Thyroid gland (tissue), 4 donors: ENCODE data around the gene TMF1.
A peak's percentile ranks its signal among the peaks of the same experiment; 100 is the strongest.

ENCODE experiments used
- POLR2A ChIP-seq, 2 donors: fragments of 450-650 bp; IDR thresholded peaks; one replicate each; pipeline ENCODE4 v1.6.1; 2017; ENCODE audit warnings: antibody characterized with exemption in 2 of 2, mild to moderate bottlenecking in 2 of 2, moderate library complexity in 1 of 2
- TF ChIP-seq, protein P1 (sequence below), 6 experiments: fragments of 200-600 bp in 3 of 6; fragments of 450-650 bp in 3 of 6; sonication (generic) in 3 of 6; IDR thresholded peaks; one replicate each; pipeline ENCODE4 v1.5.1; 2016 to 2019; ENCODE audit warnings: antibody characterized with exemption in 6 of 6, mild to moderate bottlenecking in 2 of 6, inconsistent platforms in 1 of 6, moderate library complexity in 1 of 6

DNA sequence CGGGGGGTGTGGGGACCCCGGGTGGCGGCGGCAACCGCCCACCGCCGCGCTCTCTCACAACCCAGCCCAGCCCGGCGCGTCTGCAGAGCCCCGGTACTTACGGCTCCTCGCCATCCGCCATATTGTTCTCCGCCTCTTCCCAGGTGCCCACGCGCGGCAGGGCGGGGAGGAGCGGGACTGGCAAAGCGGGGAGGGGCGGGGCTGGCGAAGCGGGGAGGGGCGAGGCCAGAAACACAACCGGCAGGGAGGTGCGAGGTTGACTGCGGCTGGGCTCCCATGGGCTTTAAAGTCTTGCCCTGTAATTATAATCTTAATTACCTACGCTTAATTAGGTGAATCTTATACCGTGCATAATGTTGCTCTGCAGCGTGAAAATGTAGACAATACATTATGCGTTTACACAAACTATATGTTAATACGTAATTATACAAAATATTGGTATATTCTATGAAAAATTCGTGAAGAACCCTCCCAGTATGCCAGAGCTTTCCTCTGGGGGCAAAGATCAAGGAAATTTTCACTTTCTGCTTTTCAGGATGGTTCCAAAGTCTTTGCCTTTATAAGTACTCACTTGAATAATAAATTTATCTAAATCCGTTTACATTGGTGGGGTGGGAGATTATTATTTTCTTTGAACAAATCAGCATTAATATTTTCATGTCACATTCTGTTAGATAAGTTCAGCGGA, 28.2 kb upstream of the TMF1 start, which contains the start of gene UBA3:
- TF ChIP-seq, protein P1, sequence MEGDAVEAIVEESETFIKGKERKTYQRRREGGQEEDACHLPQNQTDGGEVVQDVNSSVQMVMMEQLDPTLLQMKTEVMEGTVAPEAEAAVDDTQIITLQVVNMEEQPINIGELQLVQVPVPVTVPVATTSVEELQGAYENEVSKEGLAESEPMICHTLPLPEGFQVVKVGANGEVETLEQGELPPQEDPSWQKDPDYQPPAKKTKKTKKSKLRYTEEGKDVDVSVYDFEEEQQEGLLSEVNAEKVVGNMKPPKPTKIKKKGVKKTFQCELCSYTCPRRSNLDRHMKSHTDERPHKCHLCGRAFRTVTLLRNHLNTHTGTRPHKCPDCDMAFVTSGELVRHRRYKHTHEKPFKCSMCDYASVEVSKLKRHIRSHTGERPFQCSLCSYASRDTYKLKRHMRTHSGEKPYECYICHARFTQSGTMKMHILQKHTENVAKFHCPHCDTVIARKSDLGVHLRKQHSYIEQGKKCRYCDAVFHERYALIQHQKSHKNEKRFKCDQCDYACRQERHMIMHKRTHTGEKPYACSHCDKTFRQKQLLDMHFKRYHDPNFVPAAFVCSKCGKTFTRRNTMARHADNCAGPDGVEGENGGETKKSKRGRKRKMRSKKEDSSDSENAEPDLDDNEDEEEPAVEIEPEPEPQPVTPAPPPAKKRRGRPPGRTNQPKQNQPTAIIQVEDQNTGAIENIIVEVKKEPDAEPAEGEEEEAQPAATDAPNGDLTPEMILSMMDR (IDR thresholded peaks at IDR 0.05), result no peak
- peak in 1 of 2 donors; percentile 77 for TF ChIP-seq POLR2A (IDR thresholded peaks at IDR 0.05)
